Hematopoietic multipotent progenitor cell treated with erythropoietin and hydrocortisone succinate and interleukin-3 and kit ligand, for 17 days (in vitro differentiated cells): ENCODE measurements around the gene DPAGT1.
"Not testable (repeated sequence)": the region's sequence is repeated elsewhere in the genome, so short reads cannot be mapped to it uniquely, and the experiment has no call there.

ENCODE experiments used
- DNase-seq: peaks from one replicate; pipeline ENCODE4 v3.0.0-alpha.2; 2015; ENCODE audit warnings: low spot score

The DPAGT1 gene

GRCh38 chr11:119101759-119102423 is at the start of gene DPAGT1:
TSS of gene DPAGT1 (minus strand) at chr11:119101853. CDS start at chr11:119101655, 198 bp downstream.
- DNase-seq: peak; percentile 94

- no peak for DNase-seq
Measured at GRCh38 chr11:119149786-119150275, 48.2 kb upstream of the DPAGT1 start.

GRCh38 chr11:119149018-119149785 is 47.5 kb upstream of the DPAGT1 start, which contains the start of gene ABCG4:
TSS of gene ABCG4 (plus strand) at chr11:119149052. CDS start at chr11:119149966, 914 bp downstream.
- no peak for DNase-seq

- DNase-seq: no peak
Measured at GRCh38 chr11:119148720-119149017, 47.0 kb upstream of the DPAGT1 start.

DNA sequence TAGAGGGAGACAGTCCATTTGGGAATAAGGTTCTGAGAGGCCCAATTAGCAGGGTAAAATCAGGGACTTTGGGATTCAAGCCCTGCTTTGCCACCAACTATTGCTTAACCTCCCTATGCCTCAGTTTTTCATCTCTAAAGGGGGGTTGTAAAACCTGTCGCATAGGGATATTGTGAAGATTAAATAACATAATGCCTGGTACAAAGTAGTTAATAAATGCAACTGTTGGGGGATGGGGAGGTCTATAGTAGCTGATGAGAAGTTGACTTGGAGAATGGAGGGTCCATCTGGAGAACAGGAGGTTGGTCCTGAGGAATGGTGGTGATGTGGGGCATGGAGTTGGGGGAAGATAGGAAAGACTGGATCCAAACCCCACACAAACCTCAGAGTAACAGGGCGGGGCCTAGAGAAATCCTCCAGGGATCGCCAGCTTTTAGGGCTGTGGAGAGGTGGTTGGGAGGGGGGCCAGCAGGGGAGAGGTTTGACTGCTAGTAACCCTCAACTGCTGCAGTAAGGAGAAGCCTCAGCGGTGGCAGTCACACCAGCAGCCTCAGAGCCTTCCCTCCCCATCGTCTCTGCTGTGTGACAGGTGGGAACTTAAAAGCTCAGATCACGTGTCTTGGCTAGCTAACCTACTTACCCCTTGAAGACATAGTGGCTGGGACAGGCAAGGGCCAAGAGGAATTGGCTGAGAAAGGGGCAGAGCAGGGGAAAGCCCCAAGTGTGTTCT is 46.1 kb upstream of the DPAGT1 start:
- no peak for DNase-seq

DNA sequence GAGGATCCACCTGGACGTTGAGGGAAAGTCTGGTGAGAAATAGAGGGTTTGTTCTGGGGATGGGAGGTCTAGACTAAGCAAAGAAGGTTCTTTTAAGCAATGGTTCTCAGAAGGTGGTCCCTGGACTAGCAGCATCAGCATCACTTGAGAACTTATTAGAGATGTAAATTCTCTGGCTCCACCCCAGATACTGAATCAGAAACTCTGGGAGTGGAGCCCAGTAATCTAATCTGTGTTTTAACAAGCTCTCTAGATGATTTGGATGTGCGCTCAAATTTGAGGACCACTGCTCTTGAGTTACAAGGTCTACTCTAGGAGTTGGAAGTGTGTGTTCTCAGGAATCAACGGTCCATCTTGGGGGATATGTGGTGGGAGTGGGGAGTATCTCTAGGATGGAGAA is 43.9 kb upstream of the DPAGT1 start:
- DNase-seq: no peak

DNA sequence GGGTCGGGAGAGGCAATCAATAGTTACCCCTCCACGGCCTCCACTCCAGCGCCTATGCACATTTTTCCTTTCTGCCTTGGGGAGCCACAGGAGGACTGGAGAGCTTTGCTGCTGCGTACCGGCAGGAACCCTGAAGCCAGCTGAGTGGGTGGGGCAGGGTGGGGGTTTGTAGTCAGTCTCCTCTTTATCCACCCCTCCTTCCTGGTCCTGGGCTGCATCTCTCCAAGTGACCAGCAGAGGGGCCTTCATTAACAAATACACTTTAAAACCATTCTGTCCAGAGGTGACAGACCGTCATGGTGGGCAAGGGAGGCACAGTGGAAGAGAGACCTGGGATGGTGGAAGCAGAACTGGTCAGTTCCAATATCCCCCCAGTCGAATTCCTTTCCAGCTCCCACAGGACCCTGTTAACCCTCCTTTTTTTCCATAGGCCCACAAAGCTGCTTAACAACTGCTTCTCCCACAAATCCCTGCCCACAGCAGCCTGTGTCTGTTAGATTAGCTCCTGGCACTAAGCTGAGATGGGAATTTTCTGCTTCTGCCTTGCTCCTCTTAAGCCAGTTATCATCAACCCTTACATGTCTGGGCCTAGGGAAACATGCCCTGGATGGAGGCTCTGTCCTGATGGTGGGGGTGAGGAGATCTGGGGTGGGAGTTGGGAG is 43.3 kb upstream of the DPAGT1 start:
- DNase-seq: peak; percentile 56

GRCh38 chr11:119139276-119139675 is 37.6 kb upstream of the DPAGT1 start:
- DNase-seq: not testable (repeated sequence)

- DNase-seq: peak; percentile 30
Measured at GRCh38 chr11:119134389-119134978, 32.8 kb upstream of the DPAGT1 start.

GRCh38 chr11:119130662-119131061 is 29.0 kb upstream of the DPAGT1 start:
- no peak for DNase-seq

- no peak for DNase-seq
Measured at GRCh38 chr11:119126675-119127268, 25.1 kb upstream of the DPAGT1 start.

DNA sequence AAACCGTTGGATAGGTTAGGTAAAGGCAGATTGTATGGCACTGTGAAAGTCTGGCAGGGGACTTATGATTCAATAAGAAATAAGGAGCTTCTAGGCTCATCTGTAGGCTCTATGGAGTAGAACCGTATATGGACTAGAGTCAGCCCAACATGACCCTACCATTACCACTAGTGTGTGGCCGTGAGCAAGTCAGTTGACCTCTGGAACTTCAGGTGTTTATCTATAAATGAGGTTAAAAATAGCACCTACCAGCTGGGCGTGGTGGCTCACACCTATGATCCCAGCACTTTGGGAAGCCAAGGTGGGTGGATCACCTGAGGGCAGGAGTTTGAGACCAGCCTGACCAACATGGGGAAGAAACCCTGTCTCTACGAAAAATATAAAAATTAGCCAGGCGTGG is 24.2 kb upstream of the DPAGT1 start:
- DNase-seq: no peak

- DNase-seq: no peak
Measured at GRCh38 chr11:119121811-119122124, 20.1 kb upstream of the DPAGT1 start.

DNA sequence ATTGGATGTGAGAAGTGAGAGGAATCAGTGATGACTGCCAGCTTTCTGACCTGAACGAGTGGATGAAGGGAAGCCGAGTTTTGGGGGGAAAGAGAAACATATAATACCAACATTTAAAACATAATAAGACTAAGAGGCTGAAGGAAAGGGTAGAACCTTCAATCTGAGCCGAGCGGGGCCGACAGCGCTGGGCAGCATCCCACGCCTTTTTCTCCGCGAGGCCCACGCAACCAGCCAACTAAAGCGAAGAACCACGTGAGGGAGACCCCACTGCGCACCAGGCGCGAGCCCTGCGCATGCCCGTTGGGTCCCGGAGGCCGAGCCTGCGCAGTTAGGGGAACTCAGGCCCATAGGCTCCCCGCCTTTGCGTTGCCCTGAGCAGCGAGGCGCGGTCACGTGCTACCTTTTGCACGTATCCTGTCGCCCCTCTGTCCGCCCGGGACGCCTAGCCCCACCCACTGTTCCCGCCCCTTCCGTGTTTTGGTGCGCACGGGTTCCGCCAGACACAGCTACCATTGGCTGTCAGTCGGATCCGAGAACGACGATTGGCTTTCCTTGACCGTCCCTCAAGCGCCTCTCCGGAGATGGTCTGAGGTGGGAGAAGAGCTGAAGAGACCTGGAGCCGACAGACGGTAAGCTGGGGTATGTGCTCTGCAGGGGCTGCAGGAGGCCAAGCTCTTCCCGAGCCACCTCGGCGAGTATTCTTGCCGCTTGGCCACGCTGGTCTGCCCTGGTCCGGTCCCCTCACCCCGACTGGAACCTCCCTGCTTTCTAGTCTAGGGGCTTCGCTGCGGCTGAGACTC is 19.6 kb upstream of the DPAGT1 start, which contains the start of gene HINFP:
Gene HINFP, plus strand, starts transcription at position 573 of the 803 bp plus-strand sequence. CDS start 5,365 bp downstream, outside the sequence.
- peak; percentile 99 for DNase-seq

- DNase-seq: no peak
Measured at GRCh38 chr11:119120639-119121007, 19.0 kb upstream of the DPAGT1 start.

DNA sequence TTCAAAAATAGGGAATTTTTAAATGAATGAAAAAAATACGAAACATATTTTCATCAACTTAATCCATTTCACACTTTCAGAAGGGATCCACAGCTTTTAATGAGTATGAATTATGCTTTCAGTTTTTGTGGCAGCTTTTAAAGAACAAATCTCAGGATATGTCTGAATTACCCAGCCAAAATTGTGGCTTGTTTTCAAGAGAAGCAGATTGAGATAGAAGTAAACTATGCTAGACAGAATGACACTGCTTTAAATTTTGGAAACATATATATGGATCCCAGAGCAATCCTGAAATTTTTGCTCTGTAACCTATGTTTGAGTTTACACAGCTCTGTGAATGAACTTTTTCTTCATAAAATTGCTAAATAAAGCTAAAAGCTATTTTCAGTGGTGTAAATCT is 17.3 kb upstream of the DPAGT1 start:
- DNase-seq: no peak

GRCh38 chr11:119118227-119118626 is 16.6 kb upstream of the DPAGT1 start:
- DNase-seq: no peak

DNA sequence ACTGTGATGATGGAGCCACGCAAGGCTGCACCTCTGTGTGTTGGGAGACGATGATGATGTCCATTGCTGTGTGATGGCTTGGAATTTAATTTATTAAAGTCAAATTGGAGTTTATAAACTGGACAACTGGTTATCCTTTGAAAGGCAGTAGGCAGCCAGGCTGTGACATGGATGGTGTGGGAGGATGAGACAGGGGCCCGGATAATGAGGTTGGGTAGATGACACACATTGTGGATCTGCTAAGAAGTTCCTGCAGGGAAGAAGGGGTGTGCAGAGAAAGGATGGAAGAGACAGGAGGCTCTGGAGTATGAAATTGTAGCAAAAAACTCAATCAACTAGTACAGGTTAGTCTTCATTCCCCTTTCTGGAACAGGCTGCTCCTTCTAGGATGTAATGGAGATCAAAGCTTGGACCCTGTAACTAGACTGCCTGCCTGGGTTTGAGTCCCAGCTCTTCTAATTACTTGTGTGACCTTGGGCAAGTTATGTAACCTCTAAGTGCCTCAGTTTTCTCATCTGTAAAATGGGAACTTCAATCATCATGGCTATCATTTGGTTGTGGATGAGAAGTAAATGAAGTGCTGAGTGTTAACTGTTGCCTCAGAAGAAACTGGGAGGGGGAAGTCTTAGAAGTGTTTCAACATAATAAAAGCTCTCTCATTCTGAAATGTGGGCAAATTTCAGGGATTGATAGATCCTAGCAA is 15.5 kb upstream of the DPAGT1 start:
- no peak for DNase-seq

DNA sequence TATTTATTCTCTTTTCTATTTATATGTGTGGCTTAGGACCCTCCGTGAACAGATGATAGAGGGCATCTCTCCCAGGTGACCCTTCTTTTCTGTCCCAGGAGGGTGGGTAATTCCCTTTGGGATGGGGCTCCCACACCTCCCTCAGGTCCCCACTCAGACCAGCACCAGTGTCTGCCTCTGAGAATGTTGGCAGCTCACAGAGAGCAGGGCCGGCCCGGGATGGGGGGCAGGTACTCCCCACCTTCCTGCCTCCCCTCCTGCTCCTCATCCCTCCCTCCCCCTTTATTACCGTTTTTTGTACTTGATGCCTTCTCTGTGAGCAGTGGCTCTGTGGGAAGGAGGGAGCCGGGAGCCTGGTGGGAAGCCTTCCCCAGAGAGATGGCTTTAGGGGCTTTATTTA is 14.9 kb upstream of the DPAGT1 start:
- no peak for DNase-seq

DNA sequence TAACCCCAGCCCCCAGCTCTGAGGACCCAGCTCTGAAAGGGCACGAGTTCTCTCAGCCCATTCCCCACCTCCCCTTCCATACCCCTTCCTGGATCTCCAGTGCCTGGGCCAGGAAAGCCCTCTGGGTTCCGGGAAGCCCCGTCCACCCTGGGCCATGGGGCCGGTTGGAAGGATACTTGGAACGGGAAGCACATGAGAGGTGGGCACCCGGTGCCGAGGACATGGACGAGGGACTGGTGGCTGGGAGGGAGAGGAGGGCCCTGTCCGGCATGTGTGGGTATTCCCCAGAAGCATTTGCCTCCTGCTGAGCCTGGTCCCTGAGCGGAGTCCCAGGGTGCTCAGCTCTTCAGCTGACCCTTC is 14.6 kb upstream of the DPAGT1 start:
- no peak for DNase-seq
